A549 (cell line): ENCODE measurements around the gene RAD51B.

ENCODE experiments used
- EP300 ChIP-seq, 2 experiments: fragments of >200 bp; sonication (Bioruptor Twin); formaldehyde crosslinking; IDR thresholded peaks; 2 replicates in 1 of 2; 3 replicates in 1 of 2; pipeline ENCODE4 v1.6.1; 2016 to 2017
- JUN ChIP-seq, 2 experiments: fragments of >200 bp; sonication (Bioruptor Twin); formaldehyde crosslinking; IDR thresholded peaks; 2 replicates in 1 of 2; 3 replicates in 1 of 2; pipeline ENCODE4 v1.6.1; 2016 to 2017
- JUNB ChIP-seq: fragments of >200 bp; sonication (Bioruptor Twin); formaldehyde crosslinking; IDR thresholded peaks from 2 replicates; pipeline ENCODE4 v1.6.1; 2016
- KDM1A ChIP-seq: fragments of 200-600 bp; sonication (generic); IDR thresholded peaks from 2 replicates; pipeline ENCODE4 v1.6.1; 2016; ENCODE audit warnings: low read depth, mild to moderate bottlenecking
- MYC ChIP-seq: IDR thresholded peaks from 2 replicates; pipeline ENCODE4 v1.6.1; 2012; ENCODE audit warnings: mild to moderate bottlenecking, inconsistent platforms, low read length, improper control_type of control experiment, borderline replicate concordance
- NPAS2 ChIP-seq: fragments of 250-450 bp; sonication (Bioruptor Pico); IDR thresholded peaks from 2 replicates; pipeline ENCODE4 v1.8.0; 2022; ENCODE audit warnings: mild to moderate bottlenecking, moderate library complexity, borderline replicate concordance
- POLR2A ChIP-seq: IDR thresholded peaks from 2 replicates; pipeline ENCODE4 v1.6.1; 2012; ENCODE audit warnings: mild to moderate bottlenecking, low read length
- POLR2AphosphoS2 ChIP-seq: conservative IDR thresholded peaks from 2 replicates; pipeline ENCODE4 v1.6.1; 2012; ENCODE audit warnings: low read length, improper control_type of control experiment, inconsistent platforms
- RFX5 ChIP-seq: fragments of 450-650 bp; IDR thresholded peaks from 2 replicates; pipeline ENCODE4 v1.7.1; 2014; ENCODE audit warnings: antibody characterized with exemption, mild to moderate bottlenecking, moderate library complexity
- SMC3 ChIP-seq: fragments of >200 bp; sonication (Bioruptor Twin); formaldehyde crosslinking; IDR thresholded peaks from 3 replicates; pipeline ENCODE4 v1.6.1; 2018; ENCODE audit warnings: inconsistent platforms
- TF ChIP-seq, protein P1 (sequence below): fragments of >200 bp; sonication (Bioruptor Twin); formaldehyde crosslinking; IDR thresholded peaks from 3 replicates; pipeline ENCODE4 v1.5.1; 2016
- TF ChIP-seq, protein P2 (sequence below): fragments of 200-600 bp; sonication (generic); IDR thresholded peaks from 2 replicates; pipeline ENCODE4 v1.6.1; 2016; ENCODE audit warnings: antibody characterized with exemption, mild to moderate bottlenecking, moderate library complexity
- TF ChIP-seq, protein P3 (sequence below): IDR thresholded peaks from 2 replicates; pipeline ENCODE4 v1.6.1; 2012; ENCODE audit warnings: low read depth, borderline replicate concordance
- TF ChIP-seq, protein P4 (sequence below): fragments of 150-350 bp; IDR thresholded peaks from 2 replicates; pipeline ENCODE4 v1.6.1; 2014; ENCODE audit warnings: low read depth, mild to moderate bottlenecking, low read length

DNA sequence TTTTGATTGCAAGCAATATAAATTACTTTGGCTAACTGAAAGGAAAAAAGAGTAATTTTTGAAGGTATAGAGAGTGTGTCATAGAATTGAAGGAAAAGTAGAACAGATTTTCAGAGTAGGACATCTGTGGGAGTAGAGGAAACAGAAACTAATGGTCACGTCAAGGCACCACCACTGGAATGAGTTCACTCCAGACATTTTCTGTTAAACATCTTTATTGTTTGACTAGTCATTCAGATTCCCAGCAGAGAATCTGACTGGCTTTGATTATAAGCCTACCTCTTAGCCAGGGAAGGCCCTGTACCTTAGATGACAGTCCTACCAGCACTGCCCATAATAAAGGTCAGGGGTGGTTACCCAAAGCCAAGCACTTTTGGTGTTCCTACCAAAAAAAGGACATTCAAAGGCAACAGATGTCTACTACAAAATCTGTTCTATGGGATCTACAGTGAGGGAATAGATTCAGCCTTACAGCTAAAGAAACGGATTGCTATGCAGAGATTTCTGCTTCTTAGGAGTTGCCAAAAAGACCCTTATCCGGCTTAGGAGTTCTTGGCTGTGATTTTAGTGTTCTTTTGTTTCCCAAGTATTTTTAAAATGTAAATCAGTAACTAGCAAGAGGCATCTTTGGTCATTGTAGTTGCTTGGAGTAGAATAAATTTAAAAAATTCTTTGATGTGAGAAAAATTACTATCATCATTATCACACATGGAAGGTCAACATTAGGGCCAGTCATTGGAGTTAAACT, 410.8 kb downstream of the RAD51B start:
- TF ChIP-seq, protein P1, sequence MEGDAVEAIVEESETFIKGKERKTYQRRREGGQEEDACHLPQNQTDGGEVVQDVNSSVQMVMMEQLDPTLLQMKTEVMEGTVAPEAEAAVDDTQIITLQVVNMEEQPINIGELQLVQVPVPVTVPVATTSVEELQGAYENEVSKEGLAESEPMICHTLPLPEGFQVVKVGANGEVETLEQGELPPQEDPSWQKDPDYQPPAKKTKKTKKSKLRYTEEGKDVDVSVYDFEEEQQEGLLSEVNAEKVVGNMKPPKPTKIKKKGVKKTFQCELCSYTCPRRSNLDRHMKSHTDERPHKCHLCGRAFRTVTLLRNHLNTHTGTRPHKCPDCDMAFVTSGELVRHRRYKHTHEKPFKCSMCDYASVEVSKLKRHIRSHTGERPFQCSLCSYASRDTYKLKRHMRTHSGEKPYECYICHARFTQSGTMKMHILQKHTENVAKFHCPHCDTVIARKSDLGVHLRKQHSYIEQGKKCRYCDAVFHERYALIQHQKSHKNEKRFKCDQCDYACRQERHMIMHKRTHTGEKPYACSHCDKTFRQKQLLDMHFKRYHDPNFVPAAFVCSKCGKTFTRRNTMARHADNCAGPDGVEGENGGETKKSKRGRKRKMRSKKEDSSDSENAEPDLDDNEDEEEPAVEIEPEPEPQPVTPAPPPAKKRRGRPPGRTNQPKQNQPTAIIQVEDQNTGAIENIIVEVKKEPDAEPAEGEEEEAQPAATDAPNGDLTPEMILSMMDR = no peak
- TF ChIP-seq, protein P2, sequence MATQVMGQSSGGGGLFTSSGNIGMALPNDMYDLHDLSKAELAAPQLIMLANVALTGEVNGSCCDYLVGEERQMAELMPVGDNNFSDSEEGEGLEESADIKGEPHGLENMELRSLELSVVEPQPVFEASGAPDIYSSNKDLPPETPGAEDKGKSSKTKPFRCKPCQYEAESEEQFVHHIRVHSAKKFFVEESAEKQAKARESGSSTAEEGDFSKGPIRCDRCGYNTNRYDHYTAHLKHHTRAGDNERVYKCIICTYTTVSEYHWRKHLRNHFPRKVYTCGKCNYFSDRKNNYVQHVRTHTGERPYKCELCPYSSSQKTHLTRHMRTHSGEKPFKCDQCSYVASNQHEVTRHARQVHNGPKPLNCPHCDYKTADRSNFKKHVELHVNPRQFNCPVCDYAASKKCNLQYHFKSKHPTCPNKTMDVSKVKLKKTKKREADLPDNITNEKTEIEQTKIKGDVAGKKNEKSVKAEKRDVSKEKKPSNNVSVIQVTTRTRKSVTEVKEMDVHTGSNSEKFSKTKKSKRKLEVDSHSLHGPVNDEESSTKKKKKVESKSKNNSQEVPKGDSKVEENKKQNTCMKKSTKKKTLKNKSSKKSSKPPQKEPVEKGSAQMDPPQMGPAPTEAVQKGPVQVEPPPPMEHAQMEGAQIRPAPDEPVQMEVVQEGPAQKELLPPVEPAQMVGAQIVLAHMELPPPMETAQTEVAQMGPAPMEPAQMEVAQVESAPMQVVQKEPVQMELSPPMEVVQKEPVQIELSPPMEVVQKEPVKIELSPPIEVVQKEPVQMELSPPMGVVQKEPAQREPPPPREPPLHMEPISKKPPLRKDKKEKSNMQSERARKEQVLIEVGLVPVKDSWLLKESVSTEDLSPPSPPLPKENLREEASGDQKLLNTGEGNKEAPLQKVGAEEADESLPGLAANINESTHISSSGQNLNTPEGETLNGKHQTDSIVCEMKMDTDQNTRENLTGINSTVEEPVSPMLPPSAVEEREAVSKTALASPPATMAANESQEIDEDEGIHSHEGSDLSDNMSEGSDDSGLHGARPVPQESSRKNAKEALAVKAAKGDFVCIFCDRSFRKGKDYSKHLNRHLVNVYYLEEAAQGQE = no peak
- TF ChIP-seq POLR2AphosphoS2 = no peak
- no peak for TF ChIP-seq NPAS2 (CRISPR knock-in tag)
- TF ChIP-seq RFX5 = no peak
- no peak for TF ChIP-seq POLR2A
- no peak for TF ChIP-seq SMC3
- no peak for TF ChIP-seq KDM1A
- TF ChIP-seq JUNB = no peak
- TF ChIP-seq EP300 (IDR thresholded peaks at IDR 0.05) = no peak
- TF ChIP-seq, protein P3, sequence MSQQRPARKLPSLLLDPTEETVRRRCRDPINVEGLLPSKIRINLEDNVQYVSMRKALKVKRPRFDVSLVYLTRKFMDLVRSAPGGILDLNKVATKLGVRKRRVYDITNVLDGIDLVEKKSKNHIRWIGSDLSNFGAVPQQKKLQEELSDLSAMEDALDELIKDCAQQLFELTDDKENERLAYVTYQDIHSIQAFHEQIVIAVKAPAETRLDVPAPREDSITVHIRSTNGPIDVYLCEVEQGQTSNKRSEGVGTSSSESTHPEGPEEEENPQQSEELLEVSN = no peak
- no peak for TF ChIP-seq JUN (IDR thresholded peaks at IDR 0.05)
- TF ChIP-seq MYC = no peak
- TF ChIP-seq, protein P4, sequence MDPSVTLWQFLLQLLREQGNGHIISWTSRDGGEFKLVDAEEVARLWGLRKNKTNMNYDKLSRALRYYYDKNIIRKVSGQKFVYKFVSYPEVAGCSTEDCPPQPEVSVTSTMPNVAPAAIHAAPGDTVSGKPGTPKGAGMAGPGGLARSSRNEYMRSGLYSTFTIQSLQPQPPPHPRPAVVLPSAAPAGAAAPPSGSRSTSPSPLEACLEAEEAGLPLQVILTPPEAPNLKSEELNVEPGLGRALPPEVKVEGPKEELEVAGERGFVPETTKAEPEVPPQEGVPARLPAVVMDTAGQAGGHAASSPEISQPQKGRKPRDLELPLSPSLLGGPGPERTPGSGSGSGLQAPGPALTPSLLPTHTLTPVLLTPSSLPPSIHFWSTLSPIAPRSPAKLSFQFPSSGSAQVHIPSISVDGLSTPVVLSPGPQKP = no peak
